Chondrocyte (in vitro differentiated cells): ENCODE data around the gene MPHOSPH6. TPM values are rescaled to one million over a fixed set of nuclear protein-coding genes. Genes with fewer than 3 reads are reported as not detected.

Source experiments
- DNase-seq: peaks from one replicate; pipeline ENCODE4 v3.0.0; 2021; ENCODE audit warnings: mixed read lengths, low spot score
- H3K27ac Mint-ChIP-seq: one replicate; pipeline ENCODE4 v1.8.0; 2021; ENCODE audit warnings: mild to moderate bottlenecking, moderate library complexity, mixed read lengths; ENCODE audit not compliant: unreplicated experiment
- H3K27me3 Mint-ChIP-seq: 2 replicates; pipeline ENCODE4 v1.8.0; 2021; ENCODE audit warnings: low read depth, mixed read lengths
- H3K36me3 Mint-ChIP-seq: 2 replicates; pipeline ENCODE4 v1.8.0; 2021; ENCODE audit warnings: low read depth, mixed read lengths
- H3K4me1 Mint-ChIP-seq: 2 replicates; pipeline ENCODE4 v1.8.0; 2021; ENCODE audit warnings: low read depth, mild to moderate bottlenecking, mixed read lengths
- H3K4me3 Mint-ChIP-seq: one replicate; pipeline ENCODE4 v1.8.0; 2021; ENCODE audit warnings: mild to moderate bottlenecking, moderate library complexity, mixed read lengths; ENCODE audit not compliant: unreplicated experiment
- H3K9me3 Mint-ChIP-seq: 2 replicates; pipeline ENCODE4 v1.8.0; 2021; ENCODE audit warnings: low read depth, mixed read lengths
- CTCF ChIP-seq: fragments of 200-600 bp; sonication (generic); IDR thresholded peaks from 2 replicates; pipeline ENCODE4 v1.5.0; 2021; ENCODE audit warnings: antibody characterized with exemption, mild to moderate bottlenecking, moderate library complexity
- total RNA-seq: library from RNA; stranded (reverse); gene quantifications from 3 replicates; pipeline ENCODE4 v1.2.1, GENCODE V29; 2021

Gene MPHOSPH6
- total RNA-seq, 1 donor from 2014 or later: 14.6 TPM

- no peaks in the 10 kb centered on the region for H3K4me1 Mint-ChIP-seq
- H3K36me3 Mint-ChIP-seq: no peaks in the 10 kb centered on the region
- H3K27ac Mint-ChIP-seq: no peak overlapping the region
- H3K27me3 Mint-ChIP-seq: peaks cover 3% of the 10 kb centered on the region
- DNase-seq: no peak
- no peaks in the 10 kb centered on the region for H3K9me3 Mint-ChIP-seq
- H3K4me3 Mint-ChIP-seq: no peak overlapping the region
- TF ChIP-seq CTCF: no peak
Measured at GRCh38 chr16:82129881-82130280, 40.1 kb downstream of the MPHOSPH6 start.

GRCh38 chr16:82124651-82125050, 45.4 kb downstream of the MPHOSPH6 start:
- no peak for TF ChIP-seq CTCF
- Mint-ChIP-seq H3K27ac (no peak overlapping the region), H3K9me3 (no peaks in the 10 kb centered on the region), H3K27me3 (peaks cover 12% of the 10 kb centered on the region), H3K4me1 (no peaks in the 10 kb centered on the region), H3K4me3 (no peak overlapping the region), H3K36me3 (no peaks in the 10 kb centered on the region)
- DNase-seq: no peak

GRCh38 chr16:82119405-82119804, 50.6 kb downstream of the MPHOSPH6 start:
- TF ChIP-seq CTCF: no peak
- no peaks in the 10 kb centered on the region for H3K4me1 Mint-ChIP-seq
- peaks cover 5% of the 10 kb centered on the region for H3K27me3 Mint-ChIP-seq
- no peaks in the 10 kb centered on the region for H3K36me3 Mint-ChIP-seq
- H3K4me3 Mint-ChIP-seq: no peak overlapping the region
- no peaks in the 10 kb centered on the region for H3K9me3 Mint-ChIP-seq
- no peak overlapping the region for H3K27ac Mint-ChIP-seq
- DNase-seq: no peak

DNA sequence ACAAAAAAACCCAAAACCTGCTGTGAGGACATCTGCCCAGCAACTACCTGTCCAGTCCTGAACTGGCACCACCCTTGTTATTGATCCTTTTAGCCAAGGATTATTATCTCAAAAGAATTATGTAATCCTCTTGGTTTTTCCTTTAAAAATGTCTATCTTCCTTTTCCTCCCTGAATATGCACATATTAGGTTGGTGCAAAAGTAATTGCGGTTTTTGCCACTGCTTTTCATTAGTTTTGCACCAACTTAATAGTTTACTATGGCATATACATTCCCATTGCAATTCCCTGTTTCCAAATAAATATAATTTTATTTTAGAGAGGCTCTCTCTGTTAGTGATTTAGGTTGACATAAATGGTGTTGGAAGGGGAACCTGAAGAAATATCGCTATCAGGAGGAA, 51.3 kb downstream of the MPHOSPH6 start:
- Mint-ChIP-seq H3K36me3 (no peaks in the 10 kb centered on the region), H3K9me3 (no peaks in the 10 kb centered on the region), H3K27me3 (peaks cover 4% of the 10 kb centered on the region)

DNA sequence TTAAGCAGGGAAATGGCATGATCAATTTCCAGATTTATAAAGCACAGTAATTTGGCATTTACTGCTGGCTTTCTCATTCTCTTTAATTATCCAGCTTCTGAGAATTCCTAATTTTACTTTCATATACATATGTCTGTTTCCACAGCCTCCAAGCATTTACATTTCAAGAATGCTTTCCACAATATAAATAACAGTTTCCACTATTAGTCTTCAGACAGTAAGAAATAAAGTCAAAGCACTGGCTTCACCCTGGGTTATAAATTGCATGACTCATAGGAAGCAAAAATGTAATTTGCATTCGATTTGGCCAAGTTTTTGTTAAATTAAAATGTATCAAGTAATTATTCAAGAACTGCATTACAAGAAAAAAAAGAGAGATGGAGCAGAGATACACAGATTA, 53.5 kb downstream of the MPHOSPH6 start:
- H3K36me3 Mint-ChIP-seq: no peaks in the 10 kb centered on the region
- DNase-seq: no peak
- H3K9me3 Mint-ChIP-seq: no peaks in the 10 kb centered on the region
- no peak for TF ChIP-seq CTCF
- H3K4me1 Mint-ChIP-seq: no peaks in the 10 kb centered on the region
- no peak overlapping the region for H3K27ac Mint-ChIP-seq
- H3K27me3 Mint-ChIP-seq: peaks cover 4% of the 10 kb centered on the region
- no peak overlapping the region for H3K4me3 Mint-ChIP-seq

More for the DNA sequence above, 51.3 kb downstream of the MPHOSPH6 start:
- DNase-seq: no peak
- H3K27ac Mint-ChIP-seq: no peak overlapping the region
- no peak overlapping the region for H3K4me3 Mint-ChIP-seq
- TF ChIP-seq CTCF: no peak
- no peaks in the 10 kb centered on the region for H3K4me1 Mint-ChIP-seq
